CD4-positive, alpha-beta T cell treated with Interleukin-6 at 100 ng/mL for 8 hours (primary cell): Measurements from ENCODE around the gene DNMBP.
"Not testable (repeated sequence)": the region's sequence is repeated elsewhere in the genome, so short reads cannot be mapped to it uniquely, and the experiment has no call there.

Source experiments
- DNase-seq: peaks from one replicate; pipeline ENCODE4 v3.0.0-alpha.2; 2020; ENCODE audit warnings: mixed read lengths, low spot score

The DNMBP gene

DNA sequence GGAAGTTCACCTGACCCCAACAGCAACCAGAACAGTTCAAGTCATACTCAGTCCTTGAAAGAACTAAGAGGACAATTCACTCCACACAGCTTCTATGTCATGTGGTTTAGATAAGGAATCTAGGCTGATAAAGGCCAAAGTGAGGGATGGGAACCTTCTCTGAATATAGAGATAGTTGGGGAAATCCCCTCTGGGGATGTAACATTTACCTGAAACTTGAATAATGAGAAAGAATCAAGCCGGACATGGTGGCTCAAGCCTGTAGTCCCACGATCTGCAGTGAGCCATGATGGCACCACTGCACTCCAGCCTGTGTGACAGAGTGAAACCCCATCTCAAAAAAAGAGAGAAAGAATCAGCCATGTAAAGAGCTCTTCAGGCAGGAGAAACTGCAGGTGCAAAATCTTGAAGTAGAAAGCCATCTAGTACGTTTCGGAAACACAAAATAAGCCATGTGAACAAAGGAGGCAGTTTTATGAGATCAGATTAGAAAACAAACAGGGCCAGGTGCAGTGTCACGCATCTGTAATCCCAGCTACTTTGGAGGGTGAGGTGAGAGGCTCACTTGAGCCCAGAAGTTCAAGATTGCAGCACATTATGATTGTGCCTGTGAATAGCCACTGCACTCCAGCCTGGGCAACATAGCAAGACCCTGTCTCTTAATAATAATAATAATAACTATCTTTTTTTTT lies 4.5 kb upstream of the DNMBP start:
- no peak for DNase-seq

- DNase-seq = no peak
These were observed 3.9 kb upstream of the DNMBP start for GRCh38 chr10:100013621-100014020.

DNA sequence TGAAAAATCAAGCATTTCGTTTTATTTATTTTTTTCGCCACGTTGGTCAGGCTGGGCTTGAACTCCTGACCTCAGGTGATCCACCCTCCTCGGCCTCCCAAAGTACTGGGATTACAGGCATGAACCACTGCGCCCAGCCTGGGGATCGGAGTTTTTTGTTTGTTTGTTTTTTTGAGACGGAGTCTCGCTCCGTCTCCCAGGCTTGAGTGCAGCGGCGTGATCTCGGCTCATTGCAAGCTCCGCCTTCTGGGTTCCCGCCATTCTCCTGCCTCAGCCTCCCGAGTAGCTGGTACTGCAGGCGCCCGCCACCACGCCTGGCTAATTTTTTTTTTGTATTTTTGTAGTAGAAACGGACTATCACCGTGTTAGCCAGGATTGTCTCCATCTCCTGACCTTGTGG lies 2.2 kb upstream of the DNMBP start:
- not testable (repeated sequence) for DNase-seq

- no peak for DNase-seq
These were observed 409 bp downstream of the DNMBP start for GRCh38 chr10:100009283-100009792.

- DNase-seq = no peak
These were observed 952 bp downstream of the DNMBP start for GRCh38 chr10:100008708-100009282.

- no peak for DNase-seq
These were observed 1.6 kb downstream of the DNMBP start for GRCh38 chr10:100008142-100008522.

GRCh38 chr10:100007231-100008141 lies 2.3 kb downstream of the DNMBP start:
- DNase-seq = no peak

- peak; percentile 9 for DNase-seq
These were observed 3.4 kb downstream of the DNMBP start for GRCh38 chr10:100006243-100006886.

DNA sequence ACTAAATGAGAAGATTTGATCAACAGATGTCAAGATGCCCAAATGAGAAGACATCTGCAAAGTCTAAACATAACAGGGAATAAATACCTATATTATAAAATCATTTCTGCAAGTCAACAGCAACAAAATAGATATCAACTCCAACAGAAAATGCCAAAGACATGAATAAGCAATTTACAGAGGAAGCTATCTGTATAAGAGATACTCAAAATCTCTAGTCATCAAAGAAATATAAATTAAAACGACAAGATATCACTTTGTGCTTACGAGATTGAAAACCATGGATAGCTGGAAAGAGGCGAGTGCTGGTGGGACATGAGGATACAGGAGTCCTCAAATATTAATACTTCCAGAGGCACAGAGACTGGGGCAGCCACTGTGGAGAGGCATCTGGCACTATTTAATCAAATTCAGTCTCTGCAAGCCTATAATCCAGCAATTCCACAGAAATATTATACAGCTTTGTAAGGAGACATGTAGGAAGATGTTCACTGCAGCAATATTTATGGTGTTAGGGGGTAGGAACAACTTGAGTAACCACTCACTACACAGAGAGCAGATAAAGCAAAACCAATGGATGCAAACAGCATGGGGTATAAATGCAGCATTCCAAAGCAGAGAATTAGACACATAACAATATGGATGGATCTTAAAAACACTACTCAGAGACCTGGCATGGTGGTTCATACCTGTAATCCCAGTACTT lies 4.8 kb downstream of the DNMBP start:
- DNase-seq = no peak

DNA sequence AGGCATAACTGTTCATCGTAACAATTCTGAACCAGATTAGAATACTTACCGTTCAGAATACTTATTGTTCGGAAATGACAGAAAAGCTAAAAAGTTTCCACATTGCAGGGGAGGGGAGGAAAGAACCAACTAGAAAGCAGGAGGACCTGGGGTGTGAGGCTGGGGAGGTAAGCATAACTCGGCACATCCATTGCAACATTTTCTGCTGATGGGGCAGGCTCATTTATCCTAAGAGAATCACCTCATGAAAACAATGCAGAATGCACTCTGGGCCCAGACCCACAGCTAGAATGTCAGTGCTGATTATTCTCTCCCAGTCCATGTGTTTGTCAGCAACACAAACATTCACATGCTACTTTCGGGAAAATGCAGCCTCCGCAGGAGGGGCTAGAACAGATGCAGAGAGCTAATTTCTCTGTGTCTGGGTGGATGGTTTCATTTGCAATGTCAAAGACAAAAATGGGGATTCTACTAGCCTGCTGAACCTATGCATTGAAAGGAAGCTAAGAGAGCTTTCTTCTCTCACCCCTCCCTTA lies 9.6 kb downstream of the DNMBP start:
- DNase-seq = no peak

- DNase-seq = no peak
These were observed 10.2 kb downstream of the DNMBP start for GRCh38 chr10:99999319-100000108.

DNA sequence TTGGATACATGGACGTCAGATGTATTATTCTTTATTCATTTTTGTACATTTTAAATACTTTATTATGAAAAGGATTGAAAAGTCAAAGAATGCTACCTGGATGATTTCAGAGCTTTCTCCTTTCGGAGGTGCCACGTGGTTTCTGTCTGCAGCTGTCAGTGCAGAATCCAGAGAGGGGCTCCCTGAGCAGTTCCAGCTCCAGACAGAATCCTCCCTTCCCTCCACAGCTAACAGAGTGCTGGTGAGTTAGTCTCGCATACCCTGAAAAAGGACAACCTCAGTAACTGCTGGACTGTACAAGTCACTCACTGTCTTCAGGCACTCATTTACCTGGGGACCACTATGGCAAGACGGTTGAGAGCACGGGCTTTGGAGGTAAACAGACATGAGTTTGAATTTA lies 10.9 kb downstream of the DNMBP start:
- DNase-seq = no peak

DNA sequence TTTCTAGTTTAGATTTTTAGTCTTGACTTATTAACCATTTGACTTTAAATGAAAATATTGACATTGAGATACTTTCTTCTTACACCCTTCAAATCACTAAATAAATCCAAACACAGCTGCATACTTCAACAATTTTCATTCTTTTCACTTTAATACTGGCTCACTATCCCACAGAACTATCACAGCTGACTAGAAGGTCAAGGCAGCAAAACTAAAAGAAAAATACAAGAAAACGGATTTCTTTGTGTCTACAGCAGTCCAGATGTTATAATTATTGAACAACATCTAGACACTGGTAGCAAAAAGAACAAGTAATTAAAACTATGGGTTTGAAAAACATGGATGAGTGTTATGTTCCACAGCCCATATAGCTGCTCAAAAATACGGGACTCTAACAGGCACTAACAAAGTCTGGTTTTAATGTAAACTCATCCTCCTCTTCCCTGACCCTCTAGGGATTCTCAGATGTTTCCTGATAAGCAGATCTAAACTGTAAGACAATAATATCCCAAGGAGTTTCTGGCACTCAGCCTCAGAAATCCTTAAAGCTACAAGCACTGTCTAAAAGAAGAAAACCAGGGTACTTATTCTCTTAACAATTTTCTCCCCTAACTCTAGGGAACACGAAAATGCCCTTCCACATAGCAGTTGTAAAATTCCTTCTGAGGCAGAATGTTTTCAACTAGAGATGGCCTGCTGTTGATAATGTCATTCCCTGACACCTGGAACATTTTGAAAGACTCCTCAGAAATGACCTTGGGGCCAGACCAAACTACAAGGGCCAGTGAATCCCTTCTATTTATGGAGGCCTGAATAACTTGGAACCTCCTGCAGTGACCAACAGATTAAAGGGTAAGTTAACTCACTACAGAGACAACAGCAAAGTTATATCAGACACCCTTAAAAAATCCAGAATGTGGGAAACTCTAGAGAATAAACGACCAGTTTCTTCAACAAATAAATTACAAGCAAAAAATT lies 12.8 kb downstream of the DNMBP start:
- no peak for DNase-seq

- DNase-seq = no peak
These were observed 14.0 kb downstream of the DNMBP start for GRCh38 chr10:99995713-99996112.

DNA sequence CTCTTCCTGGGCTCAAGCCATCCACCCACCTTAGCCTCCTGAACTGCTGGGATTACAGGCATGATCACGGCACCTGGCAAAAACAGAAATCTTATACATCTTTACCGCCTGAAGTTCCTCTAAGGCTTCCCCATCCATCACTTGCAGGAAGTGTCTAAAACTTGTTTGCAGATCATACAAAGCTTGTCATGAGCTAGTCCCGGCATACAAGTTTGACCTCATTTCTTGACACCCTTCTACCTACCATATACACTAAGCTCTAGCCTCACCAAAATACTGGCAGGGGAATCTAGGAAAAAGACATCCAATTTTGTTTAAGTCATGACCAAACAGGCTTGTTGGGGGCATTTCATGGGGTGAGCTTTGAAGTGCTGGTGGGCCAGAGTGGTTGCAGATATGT lies 14.5 kb downstream of the DNMBP start:
- DNase-seq = no peak

DNA sequence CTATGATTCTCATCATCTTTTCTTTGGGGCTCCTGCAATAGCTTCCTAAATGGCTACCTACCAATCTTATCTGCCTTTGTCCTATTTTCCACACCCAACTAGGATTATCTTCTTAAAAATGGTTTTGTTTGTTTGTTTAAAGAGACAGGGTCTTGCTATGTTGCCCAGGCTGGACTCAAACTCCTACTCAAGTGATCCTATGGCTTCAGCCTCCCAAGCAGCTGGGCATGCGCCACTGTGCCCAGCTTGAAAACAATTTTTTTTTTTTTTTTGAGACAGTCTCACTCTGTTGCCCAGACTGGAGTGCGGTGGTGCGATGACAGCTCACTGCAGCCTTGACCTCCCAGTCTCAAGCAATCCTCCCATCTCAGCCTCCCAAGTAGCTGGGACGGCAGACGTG lies 14.9 kb downstream of the DNMBP start:
- no peak for DNase-seq

DNA sequence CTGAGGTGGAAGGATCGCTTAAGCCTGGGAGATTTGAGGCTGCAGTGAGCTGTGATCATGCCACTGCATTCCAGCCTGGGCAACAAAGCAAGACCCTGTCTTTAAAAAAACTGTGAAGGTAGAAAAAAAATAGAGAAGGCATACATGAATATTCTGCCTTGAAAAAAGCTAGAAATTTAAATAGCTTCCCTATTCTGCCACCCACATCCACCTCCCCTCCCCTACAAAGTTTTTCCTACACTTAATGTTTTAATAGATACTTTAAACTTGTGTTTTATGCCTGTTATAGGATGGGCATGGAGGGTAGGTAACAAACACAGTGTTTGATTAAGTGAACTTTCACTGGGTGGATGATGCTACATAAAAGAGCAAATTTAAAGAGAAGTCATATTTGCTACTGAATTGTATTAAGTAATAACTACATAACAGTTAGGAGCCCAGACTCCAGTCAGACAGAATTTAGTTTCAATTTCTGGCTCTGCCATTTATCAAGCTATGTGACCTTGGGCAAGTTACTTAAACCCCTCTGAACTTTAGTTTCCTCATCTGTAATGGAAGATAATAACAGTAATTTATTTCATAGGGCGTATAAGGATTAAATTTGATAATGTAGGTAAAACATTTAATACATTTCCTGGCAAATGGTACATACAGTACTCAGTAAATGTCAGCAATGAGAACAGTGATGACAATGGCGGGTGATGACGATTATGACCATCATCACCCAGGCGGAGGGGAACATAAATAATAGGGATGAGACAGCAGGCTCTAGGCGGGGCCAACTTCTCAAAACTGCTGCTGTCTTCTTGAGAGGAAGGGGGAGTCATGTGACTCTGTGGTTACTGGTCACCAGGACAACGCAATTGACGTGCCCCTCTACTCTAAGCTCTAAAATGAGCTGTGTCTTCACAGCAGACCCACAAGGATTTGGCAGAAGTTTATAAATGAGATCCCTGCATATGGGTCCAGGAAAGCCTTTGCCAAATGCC lies 15.8 kb downstream of the DNMBP start:
- peak; percentile 31 for DNase-seq

- DNase-seq = not testable (repeated sequence)
These were observed 24.1 kb downstream of the DNMBP start for GRCh38 chr10:99985637-99986036.
